RWPE2 (cell line): ENCODE results near the gene EFCAB8.

Experiments
- ATAC-seq: fragments of 200-7000 bp; cut with Tn5 transposase; 3 replicates; pipeline ENCODE4 v1.9.1; 2021; ENCODE audit warnings: low read depth
- DNase-seq: peaks from one replicate; pipeline ENCODE4 v3.0.0-alpha.2; 2020; ENCODE audit warnings: low spot score
- H3K27ac ChIP-seq: fragments of 450-650 bp; 2 replicates; pipeline ENCODE4 v1.5.1; 2017; ENCODE audit warnings: mild to moderate bottlenecking; ENCODE audit not compliant: poor library complexity, severe bottlenecking
- H3K27me3 ChIP-seq: fragments of 250-450 bp; sonication (Bioruptor Pico); 2 replicates; pipeline ENCODE4 v1.5.1; 2021; ENCODE audit warnings: mild to moderate bottlenecking, moderate library complexity; ENCODE audit not compliant: insufficient read depth, poor library complexity, severe bottlenecking
- H3K36me3 ChIP-seq: fragments of 250-450 bp; sonication (Bioruptor Pico); 2 replicates; pipeline ENCODE4 v1.5.1; 2020; ENCODE audit warnings: low read depth, mild to moderate bottlenecking, moderate library complexity
- H3K4me1 ChIP-seq: fragments of 250-450 bp; sonication (Bioruptor Pico); 2 replicates; pipeline ENCODE4 v1.5.1; 2021; ENCODE audit warnings: mild to moderate bottlenecking, moderate library complexity; ENCODE audit not compliant: insufficient read depth, poor library complexity, severe bottlenecking
- H3K4me3 ChIP-seq: fragments of 250-450 bp; sonication (Bioruptor Pico); 2 replicates; pipeline ENCODE4 v1.5.1; 2021; ENCODE audit warnings: mild to moderate bottlenecking, moderate library complexity; ENCODE audit not compliant: severe bottlenecking
- H3K9me3 ChIP-seq: fragments of 250-450 bp; sonication (Bioruptor Pico); 2 replicates; pipeline ENCODE4 v1.5.1; 2021; ENCODE audit warnings: mild to moderate bottlenecking, moderate library complexity; ENCODE audit not compliant: severe bottlenecking
- TF ChIP-seq, protein P1 (sequence below): fragments of 450-650 bp; IDR thresholded peaks from one replicate; pipeline ENCODE4 v1.5.1; 2017; ENCODE audit warnings: mild to moderate bottlenecking, moderate library complexity; ENCODE audit not compliant: poor library complexity, severe bottlenecking

EFCAB8 gene

DNA sequence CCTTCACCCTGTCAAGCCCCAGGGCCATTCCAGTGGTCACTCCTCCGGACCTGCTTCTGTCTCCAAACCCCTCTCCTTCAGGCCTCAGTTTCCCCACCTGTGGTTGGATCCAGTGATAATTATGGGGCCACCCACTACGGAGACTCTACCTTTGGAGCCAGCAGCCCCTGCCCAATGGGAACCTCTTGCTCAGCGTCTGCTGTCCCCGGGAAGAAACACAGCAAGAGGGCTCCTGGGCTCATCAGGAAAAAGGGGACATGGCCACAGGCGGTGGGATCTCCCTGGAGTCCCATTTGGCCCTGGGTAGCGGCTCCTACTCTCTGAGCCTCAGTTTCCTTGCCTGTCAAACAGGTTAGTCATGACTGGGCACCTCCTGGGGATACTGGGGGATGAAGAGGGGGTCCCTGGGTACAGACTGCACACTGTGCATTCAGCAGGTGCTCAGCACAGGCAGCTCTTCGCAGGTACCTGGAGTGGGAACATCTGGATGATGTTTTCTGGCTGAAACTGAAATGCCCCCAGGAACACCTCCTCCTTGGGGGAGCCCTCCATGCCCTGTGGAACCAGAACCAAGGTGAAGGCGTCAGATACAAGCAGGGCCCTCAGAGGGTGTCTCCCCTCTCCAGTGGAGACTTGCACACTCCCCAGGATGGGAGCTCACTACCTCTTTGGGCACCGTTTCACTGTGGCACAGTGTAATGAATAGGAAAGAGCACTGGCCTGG, 126.1 kb downstream of the EFCAB8 start:
- ATAC-seq (no peak), DNase-seq (peak; percentile 67)
- Histone ChIP-seq H3K4me3 (no peak overlapping the region), H3K36me3 (no peaks in the 10 kb centered on the region), H3K4me1 (no peaks in the 10 kb centered on the region), H3K27me3 (no peaks in the 10 kb centered on the region), H3K9me3 (no peaks in the 10 kb centered on the region), H3K27ac (no peak overlapping the region)
- TF ChIP-seq, protein P1, sequence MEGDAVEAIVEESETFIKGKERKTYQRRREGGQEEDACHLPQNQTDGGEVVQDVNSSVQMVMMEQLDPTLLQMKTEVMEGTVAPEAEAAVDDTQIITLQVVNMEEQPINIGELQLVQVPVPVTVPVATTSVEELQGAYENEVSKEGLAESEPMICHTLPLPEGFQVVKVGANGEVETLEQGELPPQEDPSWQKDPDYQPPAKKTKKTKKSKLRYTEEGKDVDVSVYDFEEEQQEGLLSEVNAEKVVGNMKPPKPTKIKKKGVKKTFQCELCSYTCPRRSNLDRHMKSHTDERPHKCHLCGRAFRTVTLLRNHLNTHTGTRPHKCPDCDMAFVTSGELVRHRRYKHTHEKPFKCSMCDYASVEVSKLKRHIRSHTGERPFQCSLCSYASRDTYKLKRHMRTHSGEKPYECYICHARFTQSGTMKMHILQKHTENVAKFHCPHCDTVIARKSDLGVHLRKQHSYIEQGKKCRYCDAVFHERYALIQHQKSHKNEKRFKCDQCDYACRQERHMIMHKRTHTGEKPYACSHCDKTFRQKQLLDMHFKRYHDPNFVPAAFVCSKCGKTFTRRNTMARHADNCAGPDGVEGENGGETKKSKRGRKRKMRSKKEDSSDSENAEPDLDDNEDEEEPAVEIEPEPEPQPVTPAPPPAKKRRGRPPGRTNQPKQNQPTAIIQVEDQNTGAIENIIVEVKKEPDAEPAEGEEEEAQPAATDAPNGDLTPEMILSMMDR, result no peak

DNA sequence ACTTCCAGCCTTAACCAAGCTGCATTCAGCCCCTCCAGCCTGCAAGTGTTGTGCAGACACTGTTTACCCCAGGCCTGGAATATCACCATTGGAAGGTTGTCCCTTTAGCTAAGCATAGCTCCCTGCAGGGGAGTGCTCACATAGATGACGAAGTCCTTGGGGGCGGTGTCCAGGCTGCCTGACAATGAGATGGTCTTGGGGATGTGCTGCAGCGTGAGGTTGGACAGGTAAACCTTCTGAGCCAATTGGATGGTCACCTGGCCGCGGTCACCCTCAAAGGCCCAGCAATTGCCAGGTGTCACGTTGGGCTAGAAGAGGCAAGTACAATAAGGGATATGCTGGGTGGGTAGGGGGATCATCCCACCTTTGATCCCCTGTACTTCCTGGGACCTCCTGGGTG, 126.9 kb downstream of the EFCAB8 start:
- DNase-seq (peak; percentile 69), ATAC-seq (no peak)
- Histone ChIP-seq H3K27ac (no peak overlapping the region), H3K4me1 (no peaks in the 10 kb centered on the region), H3K9me3 (no peaks in the 10 kb centered on the region), H3K27me3 (no peaks in the 10 kb centered on the region), H3K36me3 (no peaks in the 10 kb centered on the region), H3K4me3 (no peak overlapping the region)
- TF ChIP-seq, protein P1, result no peak

DNA sequence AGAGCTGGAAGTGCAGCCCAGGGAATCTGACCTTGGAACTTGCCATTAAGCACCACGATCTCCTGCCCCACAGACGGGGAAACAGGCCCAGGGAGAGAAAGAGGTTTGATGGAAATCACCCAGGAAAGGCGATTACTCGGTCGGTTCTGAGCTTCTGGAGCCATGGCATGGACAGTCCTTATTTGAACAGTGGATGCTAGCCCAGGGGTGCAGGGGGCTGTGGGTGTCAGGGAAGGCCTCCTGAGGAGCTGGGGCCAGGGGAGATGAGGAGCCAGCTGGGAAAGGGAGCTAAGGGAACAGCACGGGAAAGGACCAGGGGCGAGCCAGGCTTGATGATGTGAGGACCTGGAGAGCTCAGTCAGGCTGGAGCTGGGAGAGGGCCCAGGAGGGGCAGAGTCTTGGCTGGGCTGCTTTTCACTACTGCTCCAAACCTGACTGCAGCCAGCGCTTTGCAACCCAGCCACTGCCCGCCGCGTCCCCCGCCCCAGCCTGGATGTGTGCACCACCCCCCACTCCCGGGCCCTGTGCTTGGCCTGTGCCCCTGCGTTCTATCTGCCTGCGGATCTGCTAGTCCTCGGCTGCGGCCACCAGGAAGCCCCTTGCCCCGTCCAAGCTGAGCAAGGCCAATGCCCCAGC, 127.7 kb downstream of the EFCAB8 start:
- TF ChIP-seq, protein P1, result no peak
- H3K4me1 ChIP-seq, result no peaks in the 10 kb centered on the region
- peaks cover 4% of the 10 kb centered on the region for H3K27me3 ChIP-seq
- H3K9me3 ChIP-seq, result no peaks in the 10 kb centered on the region
- H3K4me3 ChIP-seq, result no peak overlapping the region
- peak; percentile 77 for DNase-seq
- ATAC-seq, result 0 out of 3 replicates have a peak, but pooled peaks have one; percentile 18
- H3K27ac ChIP-seq, result no peak overlapping the region
- H3K36me3 ChIP-seq, result no peaks in the 10 kb centered on the region

DNA sequence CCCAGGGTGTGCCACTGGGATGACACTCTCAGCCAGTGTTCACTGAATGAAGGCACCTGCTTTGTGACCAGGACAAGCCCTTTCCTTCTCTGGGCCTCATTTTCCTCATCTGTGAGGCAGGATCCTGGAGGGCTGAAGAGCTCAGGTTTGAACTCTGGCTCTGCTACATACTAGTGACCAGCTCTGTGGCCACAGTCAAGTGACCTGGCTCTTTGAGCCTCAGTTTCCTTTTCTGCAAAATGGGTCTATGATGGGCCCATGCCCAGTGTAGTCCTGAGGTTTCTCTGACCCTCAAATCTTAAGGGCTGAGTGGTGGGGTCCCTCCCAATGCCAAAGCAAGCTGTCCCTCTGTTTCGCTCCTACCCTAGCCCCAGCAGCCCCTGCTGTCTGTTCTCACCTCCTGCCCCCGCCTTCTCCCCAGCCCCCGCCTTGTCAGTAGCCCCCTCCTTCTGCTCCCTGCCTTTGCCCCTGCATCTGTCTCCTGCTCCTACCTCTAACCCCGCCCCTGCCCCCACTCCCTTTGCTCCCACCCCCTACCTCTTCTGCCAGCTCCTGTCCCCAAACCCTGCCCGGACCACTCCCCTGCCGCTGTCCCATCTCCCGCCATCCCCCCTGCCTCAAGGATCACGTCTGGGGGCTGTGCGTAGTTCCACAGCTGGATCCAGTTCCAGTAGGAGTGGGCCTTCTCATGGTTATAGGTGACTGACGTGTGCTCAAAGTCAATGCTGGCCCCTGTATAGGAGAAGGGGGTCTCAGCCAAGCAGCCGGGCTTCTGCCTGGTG, 128.5 kb downstream of the EFCAB8 start:
- Histone ChIP-seq H3K27ac (no peak overlapping the region), H3K9me3 (no peaks in the 10 kb centered on the region), H3K27me3 (peaks cover 7% of the 10 kb centered on the region), H3K4me1 (no peaks in the 10 kb centered on the region), H3K36me3 (no peaks in the 10 kb centered on the region), H3K4me3 (no peak overlapping the region)
- TF ChIP-seq, protein P1, result no peak
- no peak for ATAC-seq
- peak; percentile 73 for DNase-seq
